CD4-positive, alpha-beta T cell treated with Interleukin-4 for 1 hour (primary cell): ENCODE measurements around the gene AHNAK.
A peak's percentile ranks its signal among the peaks of the same experiment; 100 is the strongest.

Source experiments
- DNase-seq, 2 donors: peaks; one replicate each; pipeline ENCODE4 v3.0.0-alpha.2; 2020 to 2022

AHNAK gene

DNA sequence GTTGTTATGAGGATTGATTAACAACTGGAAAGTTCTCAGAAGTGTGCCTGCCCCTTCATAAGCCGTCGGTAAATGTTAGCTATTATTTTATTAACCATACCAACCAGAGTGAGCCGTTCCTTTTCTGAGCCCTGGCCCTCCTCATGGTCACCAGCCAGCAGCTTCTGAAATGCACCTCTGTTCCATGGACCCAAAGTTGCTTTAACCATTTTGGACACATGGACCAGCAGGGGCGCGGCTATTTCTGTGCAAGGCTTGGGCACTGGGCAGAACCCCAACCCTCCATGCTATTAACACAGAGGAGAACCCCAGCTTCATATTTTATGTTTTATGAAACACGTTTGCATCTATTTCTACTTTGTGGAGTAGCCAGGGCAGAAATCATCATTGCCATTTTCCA lies 146.3 kb downstream of the AHNAK start:
- no peak for DNase-seq

DNA sequence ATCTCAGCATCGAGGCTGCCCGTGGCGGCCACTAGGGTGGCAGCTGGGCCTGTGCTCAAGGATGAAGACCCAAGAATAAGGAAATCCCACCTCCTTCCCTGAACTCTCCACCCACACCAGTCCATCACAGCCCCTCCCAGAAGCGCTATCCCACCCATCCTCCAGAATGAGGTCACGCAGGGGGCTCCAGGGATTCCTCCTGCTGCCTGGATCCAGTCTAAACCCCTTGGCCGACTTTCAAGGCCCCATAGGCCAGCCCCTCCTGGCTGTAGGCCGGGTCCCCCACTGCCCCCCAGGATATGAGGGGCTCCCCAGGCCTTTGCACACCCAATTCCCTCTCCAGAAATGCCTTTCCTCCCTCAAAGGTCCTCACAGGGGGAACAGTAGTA lies 146.7 kb downstream of the AHNAK start:
- no peak for DNase-seq

DNA sequence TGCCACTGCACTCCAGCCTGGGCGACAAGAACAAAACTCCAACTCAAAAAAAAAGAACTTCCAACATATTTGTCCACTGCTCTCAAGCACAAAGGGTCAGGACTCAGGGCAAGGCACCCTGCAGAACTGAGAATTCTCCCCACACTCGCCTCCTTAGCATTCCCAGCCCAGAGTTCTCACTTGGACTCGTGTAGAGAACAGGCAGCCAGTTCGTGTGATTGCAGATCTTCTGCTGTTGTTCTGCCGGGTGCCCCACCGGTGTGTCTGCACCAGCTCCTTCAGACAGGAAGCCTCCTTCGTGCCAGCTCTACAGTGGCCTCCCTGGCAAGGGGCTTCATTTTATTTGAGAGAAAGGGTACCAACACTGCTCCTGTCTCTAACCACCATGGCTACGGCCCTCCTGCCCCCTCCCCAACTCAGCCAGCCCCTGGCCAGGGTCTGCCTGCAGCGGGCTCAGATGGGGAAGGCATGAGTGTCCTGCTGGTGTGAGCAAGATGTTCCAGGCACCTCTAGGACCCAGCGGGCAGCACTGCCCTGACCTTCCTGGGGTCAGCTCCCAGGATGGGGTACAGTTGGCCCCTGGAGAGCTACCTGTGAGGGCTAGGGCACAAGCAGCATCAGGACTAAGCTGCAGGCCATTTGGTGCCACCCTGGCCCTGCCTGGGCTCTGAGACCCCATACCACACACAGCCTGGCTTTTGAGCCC lies 147.3 kb downstream of the AHNAK start:
- DNase-seq, result no peak

DNA sequence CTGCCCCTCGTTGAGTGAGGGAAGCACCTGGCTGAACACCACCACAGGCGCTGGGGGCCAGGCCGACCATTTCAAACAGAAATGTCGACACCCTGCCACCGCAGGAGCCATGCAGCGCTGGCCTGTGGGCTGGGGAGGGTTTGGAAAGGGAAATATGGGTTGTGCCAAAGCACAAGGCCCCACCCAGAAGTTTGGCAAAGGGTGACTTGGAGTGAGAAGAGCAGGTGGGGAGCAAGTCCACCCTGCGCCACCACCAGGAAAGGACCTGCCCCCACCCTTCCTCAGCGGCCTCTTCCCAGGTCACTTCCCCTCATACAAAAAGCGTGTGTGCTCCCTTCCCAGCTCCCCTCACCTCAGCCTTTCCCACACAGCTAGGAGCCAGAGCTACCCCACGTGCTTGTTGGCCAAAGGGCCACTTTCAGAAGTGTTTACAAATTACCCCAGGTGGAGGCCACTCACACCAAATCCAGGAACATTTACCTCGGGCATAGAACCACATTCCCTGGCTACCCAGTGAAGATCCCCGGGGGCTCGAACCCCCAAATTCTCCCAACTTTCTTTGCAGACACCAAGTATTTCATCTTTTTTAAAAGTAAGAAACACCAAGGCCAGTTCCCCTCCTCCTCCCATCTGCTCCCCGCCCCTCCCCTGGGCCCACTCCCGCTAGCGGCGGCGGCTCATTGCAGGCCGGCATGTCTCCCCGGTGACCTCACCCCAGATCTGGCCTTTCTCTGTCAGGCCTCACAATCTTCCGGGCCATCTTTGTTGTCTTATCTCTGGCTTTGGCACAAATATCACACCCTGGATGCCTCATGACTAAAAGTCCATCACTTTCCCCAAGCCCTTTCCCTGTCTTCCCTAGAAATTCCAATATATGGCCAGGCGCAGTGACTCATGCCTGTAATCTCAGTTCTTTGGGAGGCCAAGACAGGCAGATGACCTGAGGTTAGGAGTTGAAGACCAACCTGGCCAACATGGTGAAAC lies 148.3 kb downstream of the AHNAK start:
- no peak for DNase-seq

DNA sequence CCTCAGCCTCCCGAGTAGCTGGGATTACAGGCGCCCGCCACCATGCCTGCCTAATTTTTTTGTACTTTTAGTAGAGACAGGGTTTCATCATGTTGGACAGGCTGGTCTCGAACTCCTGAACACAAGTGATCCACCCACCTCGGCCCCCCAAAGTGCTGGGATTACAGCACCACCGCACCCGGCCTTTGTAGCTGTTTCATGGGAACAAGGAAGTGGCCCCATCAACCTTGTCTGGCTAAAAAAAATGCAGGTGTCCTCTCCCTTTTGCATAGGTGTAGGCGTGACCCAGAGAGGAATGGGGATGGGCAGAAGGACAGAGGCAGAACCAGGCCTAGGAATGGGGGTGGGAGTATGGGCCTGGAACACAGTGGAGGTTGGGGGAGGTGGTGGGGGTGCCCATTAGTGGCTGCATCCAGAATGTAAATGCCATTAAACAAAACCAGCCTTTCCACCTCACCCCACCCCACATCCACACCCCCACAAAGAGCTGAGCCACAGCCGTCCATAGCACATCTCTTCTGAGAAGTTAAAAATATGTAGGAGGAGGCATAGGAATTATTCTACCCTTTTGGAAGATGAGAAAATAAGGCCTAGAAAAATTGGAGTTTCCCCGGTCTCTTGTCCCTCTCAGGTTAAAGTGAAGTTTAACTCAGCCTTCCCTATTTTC lies 150.6 kb downstream of the AHNAK start:
- DNase-seq, result no peak

DNA sequence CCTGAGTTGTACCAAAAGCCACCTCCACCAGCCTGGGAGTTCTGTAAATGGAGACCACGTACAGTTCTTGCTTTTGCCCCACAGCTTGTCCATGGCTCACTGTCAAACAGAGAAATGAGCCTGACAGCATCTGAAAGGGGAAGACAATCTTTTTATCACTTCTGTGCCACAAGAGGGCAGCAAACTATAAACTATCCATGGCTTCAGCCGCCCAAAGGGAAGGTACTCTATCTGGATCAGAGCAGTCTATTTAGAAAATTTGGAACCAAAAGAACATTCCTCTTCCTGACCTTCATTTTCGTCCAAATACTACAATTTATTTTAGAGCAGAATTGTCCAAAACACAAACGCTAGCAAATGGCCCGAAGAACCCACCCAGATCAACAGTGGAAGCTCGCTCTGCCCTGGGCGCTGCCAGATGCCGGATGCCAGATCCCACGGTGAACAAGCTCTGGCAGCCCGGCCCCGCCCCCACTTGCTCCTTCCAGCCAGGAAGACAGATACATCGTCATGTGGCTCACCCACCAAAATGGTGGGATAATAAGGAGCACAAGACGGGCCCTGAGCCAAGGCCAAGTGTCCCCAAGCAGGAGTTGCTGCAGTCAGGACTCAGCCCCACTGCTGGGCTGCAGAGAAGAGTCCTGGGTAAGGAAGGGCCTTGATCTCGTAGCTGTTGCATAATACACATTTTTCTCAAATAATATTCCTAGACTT lies 151.6 kb downstream of the AHNAK start:
- peak; percentile 64 to 75 for DNase-seq

- DNase-seq, result no peak
Measured at GRCh38 chr11:62393735-62394134, 152.9 kb downstream of the AHNAK start.

DNA sequence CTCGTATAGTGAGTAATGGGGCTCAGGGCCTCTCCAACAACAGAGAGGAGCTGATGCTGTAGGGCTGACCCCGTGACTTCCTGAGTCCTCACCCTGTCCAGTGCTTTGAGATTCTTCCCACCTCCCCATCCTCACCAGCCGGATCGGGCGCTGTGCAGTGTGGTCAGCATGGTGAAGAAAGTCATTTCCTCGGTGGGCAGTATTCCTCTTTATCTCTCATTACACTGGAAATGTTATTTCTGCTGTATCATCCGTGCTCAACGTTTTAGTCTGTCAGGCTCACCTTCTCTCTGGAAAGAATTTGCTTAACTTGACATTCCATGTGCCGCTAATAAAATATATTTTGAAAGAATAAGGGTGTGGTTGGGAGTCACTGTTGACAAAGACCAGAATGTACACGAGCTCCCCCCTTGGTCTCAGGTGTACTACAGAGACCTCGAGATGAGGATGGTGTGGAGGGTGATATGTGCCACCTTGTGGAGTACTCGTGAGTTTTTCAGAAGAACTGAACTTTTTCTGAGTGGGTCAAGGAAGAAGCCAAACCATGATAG lies 153.5 kb downstream of the AHNAK start:
- peak; percentile 32 to 59 for DNase-seq

- DNase-seq, result no peak
Measured at GRCh38 chr11:62392506-62392905, 154.1 kb downstream of the AHNAK start.

- DNase-seq, result no peak
Measured at GRCh38 chr11:62391642-62392425, 154.8 kb downstream of the AHNAK start.

DNA sequence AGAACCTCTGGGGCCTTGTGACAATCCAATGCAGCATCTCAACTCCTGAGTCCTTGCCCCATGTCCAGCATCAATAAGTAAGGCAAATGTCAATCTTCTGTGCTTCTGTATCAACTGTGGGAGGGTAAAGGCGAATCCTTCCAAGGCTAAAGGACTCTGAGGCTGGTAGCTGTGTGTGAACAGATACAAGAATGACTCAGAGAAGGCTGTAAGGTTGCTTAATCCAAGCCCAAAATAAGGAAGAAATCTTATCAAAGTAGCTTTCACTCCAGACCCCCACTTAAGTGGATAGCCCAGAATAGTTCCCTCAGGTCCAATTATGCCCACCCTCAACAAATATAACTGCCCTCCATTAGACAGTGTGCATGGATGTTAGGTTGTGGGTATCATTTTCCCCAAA lies 155.9 kb downstream of the AHNAK start:
- no peak for DNase-seq

GRCh38 chr11:62390237-62390636 lies 156.4 kb downstream of the AHNAK start:
- no peak for DNase-seq

- DNase-seq, result no peak
Measured at GRCh38 chr11:62388999-62389398, 157.6 kb downstream of the AHNAK start.

DNA sequence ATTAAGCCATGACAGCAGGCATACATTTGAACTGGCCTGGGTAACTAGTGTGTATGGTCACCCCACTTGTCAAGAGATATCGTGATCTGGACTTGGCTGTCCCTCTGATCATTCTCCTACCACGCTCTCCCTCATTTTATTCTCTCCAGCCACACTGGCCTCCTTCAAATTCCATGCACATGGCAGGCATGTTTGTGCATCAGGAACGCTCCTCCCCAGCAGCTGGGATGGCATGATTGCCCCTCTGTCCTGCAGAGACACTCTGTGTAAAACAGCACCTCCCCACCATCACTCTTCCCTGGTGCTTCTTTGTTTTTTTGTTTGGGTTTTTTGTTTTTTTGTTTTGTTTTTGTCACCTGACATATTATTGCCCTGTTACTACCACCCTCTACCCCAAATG lies 159.2 kb downstream of the AHNAK start:
- no peak for DNase-seq

DNA sequence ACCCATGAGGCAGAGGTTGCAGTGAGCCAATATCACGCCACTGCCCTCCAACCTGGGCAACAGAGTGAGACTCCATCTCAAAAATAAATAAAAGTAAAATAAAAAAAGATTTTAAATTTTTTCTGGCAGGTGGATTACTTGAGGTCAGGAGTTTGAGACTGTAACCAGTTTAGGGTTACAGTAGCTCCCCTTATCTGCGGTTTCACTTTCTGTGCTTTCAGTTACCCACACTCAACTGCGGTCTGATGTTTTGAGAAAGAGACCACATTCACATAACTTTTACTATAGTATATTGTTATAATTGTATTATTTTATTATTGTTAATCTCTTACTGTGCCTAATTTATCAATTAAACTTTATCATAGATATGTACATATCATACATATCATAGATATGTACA lies 160.5 kb downstream of the AHNAK start:
- DNase-seq, result peak in 1 of 2 donors; percentile 55

DNA sequence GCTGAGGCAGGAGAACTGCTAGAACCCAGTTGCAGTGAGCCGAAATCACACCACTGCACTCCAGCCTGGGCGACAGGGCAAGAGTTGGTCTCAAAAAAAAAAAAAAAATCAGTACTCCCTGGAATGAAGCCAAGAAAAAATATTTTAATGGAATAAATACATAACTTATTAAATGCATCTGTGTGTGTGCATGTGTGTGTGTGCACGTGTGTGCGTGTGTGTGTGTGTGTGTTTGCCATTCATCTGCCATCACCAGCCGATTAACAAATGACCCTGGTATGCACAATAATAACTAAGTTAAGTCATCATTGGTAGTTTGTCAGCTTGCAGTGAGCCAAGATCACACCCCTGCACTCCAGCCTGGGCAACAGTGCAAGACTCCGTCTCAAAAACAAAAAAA lies 162.8 kb downstream of the AHNAK start:
- no peak for DNase-seq
